ENCODE data around the gene ADNP.

- TF ChIP-seq CTCF (IDR thresholded peaks at IDR 0.05) (no peak), POLR2A (IDR thresholded peaks at IDR 0.05) (no peak)
These were observed 51.3 kb downstream of the ADNP start for GRCh38 chr20:50879649-50880550.
